COLO668 (cell line): Measurements from ENCODE around the gene DHDH.

Source experiments
- DNase-seq: peaks from one replicate; lab custom pipeline; 2025; ENCODE audit not compliant: unreplicated experiment; lab: John Stamatoyannopoulos, UW

DHDH gene

GRCh38 chr19:48946463-48947257 lies 13.2 kb downstream of the DHDH start:
- no peak for DNase-seq

GRCh38 chr19:48947258-48947542 lies 13.7 kb downstream of the DHDH start:
- DNase-seq = no peak

- DNase-seq = no peak
Observed at GRCh38 chr19:48950159-48950558, 16.7 kb downstream of the DHDH start.

GRCh38 chr19:48950830-48951519 lies 17.5 kb downstream of the DHDH start:
- no peak for DNase-seq

- DNase-seq = no peak
Observed at GRCh38 chr19:48953141-48953540, 19.6 kb downstream of the DHDH start.

GRCh38 chr19:48953990-48954594 lies 20.6 kb downstream of the DHDH start:
- no peak for DNase-seq

GRCh38 chr19:48954595-48955307 lies 21.3 kb downstream of the DHDH start, which contains the start of gene BAX:
TSS of gene BAX (plus strand) at chr19:48954875. CDS start at chr19:48954929, 54 bp downstream.
- DNase-seq = peak; percentile 97

- no peak for DNase-seq
Observed at GRCh38 chr19:48955308-48955958, 21.9 kb downstream of the DHDH start.

- DNase-seq = no peak
Observed at GRCh38 chr19:48958006-48958405, 24.5 kb downstream of the DHDH start.

GRCh38 chr19:48959341-48960239 lies 26.1 kb downstream of the DHDH start:
- DNase-seq = no peak

- DNase-seq = no peak
Observed at GRCh38 chr19:48961051-48961649, 27.7 kb downstream of the DHDH start.

- DNase-seq = no peak
Observed at GRCh38 chr19:48961673-48962028, 28.2 kb downstream of the DHDH start.

- DNase-seq = peak; percentile 85
Observed at GRCh38 chr19:48962029-48962848, 28.7 kb downstream of the DHDH start.

GRCh38 chr19:48962849-48963165 lies 29.3 kb downstream of the DHDH start:
- peak; percentile 10 for DNase-seq

- peak; percentile 78 for DNase-seq
Observed at GRCh38 chr19:48963371-48964204, 30.1 kb downstream of the DHDH start.

GRCh38 chr19:48964205-48965039 lies 30.9 kb downstream of the DHDH start:
- peak; percentile 52 for DNase-seq
